IMR-90 (cell line): ENCODE results near the gene BAD.

ENCODE experiments used
- POLR2A ChIP-seq: IDR thresholded peaks from 2 replicates; pipeline ENCODE4 v1.6.1; 2012; ENCODE audit warnings: mild to moderate bottlenecking, low read depth, low read length
- SMC3 ChIP-seq: fragments of 150-350 bp; IDR thresholded peaks from 2 replicates; pipeline ENCODE4 v1.6.1; 2016; ENCODE audit warnings: low read depth, mild to moderate bottlenecking, antibody characterized with exemption, low read length, moderate library complexity
- TF ChIP-seq, protein P1 (sequence below): conservative IDR thresholded peaks from 2 replicates; pipeline ENCODE4 v1.5.1; 2012; ENCODE audit warnings: mild to moderate bottlenecking, low read depth, low read length, improper control_type of control experiment

DNA sequence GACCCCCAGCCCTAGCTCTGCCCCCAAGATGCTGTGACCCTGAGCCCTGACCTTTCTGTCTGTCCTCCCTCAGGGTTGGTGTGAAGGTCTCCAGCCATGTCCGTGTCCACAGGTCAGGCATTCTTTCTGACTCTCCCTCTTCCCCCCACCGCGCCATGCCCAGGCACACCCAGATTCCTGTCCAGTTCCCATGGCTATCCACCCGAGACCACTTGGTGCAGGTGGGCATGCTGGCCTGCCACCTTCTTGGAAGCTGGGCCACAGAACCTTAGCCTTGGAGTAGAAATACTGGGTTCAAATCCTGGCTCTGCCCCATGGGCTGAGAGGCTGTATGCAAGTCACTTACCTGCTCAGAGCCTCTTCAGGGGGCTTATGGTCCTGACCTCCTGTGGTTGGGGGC is 35.4 kb downstream of the BAD start:
- TF ChIP-seq, protein P1, sequence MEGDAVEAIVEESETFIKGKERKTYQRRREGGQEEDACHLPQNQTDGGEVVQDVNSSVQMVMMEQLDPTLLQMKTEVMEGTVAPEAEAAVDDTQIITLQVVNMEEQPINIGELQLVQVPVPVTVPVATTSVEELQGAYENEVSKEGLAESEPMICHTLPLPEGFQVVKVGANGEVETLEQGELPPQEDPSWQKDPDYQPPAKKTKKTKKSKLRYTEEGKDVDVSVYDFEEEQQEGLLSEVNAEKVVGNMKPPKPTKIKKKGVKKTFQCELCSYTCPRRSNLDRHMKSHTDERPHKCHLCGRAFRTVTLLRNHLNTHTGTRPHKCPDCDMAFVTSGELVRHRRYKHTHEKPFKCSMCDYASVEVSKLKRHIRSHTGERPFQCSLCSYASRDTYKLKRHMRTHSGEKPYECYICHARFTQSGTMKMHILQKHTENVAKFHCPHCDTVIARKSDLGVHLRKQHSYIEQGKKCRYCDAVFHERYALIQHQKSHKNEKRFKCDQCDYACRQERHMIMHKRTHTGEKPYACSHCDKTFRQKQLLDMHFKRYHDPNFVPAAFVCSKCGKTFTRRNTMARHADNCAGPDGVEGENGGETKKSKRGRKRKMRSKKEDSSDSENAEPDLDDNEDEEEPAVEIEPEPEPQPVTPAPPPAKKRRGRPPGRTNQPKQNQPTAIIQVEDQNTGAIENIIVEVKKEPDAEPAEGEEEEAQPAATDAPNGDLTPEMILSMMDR: no peak
- TF ChIP-seq POLR2A (no peak), SMC3 (no peak)
